ENCODE data around the gene FAM219B. TPM values are rescaled to one million over a fixed set of nuclear protein-coding genes. Genes with fewer than 3 reads are reported as not detected.

FAM219B gene
- total and polyA plus RNA-seq, 8 donors = 18.2 to 33.8 (median 21.2) TPM

DNA sequence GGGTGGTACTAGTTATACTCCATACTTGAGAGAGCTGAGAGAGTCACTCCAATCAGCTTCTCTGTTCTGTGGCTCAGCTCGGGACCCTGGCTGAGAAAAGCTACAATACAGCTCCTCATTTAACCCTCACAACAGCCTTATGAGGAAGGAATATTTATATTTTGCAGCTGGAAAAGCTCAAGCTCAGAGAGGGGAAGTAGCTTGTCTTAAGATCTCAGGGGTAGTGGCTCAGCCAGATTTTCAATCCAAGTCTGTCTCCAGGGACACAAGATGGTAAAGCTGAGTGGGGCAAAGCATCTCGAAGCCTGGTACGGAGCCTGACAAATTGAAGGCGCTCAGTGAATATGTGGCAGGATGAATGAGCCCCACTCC lies 48.3 kb downstream of the FAM219B start:
- intact Hi-C loops (cut with DNase I) = no loop called here
- WGBS, 2 donors = 83 to 90% methylated on average over 4 of the region's 4 CpGs
- FAIRE-seq = no peak
- Histone ChIP-seq H3K4me1 (peaks cover 10 to 21% (median 15%) of the 10 kb centered on the region in 3 donors), H3K27me3 (no peaks in the 10 kb centered on the region), H3K36me3 (peaks cover 0 to 6% (median under 1%) of the 10 kb centered on the region in 3 donors), H3K27ac (no peak overlapping the region), H3K4me3 (no peak overlapping the region), H3K9me3 (no peaks in the 10 kb centered on the region)
- no peak for DNase-seq
- TF ChIP-seq CTCF (IDR thresholded peaks at IDR 0.05) = no peak
- ATAC-seq = peak in 1 of 4 donors; percentile 12

DNA sequence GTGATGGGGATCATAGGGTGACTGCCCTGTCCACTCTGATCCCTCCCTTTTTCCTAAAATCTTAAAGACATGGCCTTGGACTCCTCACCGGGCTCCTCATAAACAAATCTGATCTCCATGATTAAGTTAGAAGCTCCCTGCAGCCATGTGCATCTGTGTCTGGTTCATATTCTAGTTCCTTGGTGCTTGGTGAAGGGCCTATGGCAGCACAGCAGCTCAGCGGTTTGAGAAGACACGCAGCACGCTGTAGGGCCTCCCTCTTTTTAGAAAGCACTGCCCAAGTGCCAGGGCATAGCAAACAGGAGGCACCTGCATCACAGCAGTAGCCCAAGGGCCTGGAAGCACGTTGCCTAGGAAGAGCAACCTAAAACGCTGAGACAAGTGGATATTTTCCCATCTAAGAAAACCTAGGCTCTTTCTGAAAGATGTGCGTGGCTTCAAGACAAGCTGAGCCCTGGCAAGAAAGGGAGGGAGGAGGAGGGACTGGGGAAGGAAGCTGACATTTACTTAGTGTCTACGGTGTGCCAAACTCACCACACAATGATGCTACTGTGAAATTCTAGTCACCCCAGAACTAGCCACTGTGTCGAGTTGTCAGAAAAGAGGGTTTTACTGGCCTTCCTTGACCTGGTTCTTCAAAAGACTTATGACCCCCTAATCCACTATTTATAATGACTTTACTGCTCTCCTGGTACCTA lies 48.8 kb downstream of the FAM219B start:
- ATAC-seq (no peak), FAIRE-seq (no peak), DNase-seq (no peak)
- H3K27me3 ChIP-seq = no peaks in the 10 kb centered on the region
- intact Hi-C loops (cut with DNase I) = no loop called here
- peaks cover 0 to 11% (median 6%) of the 10 kb centered on the region in 3 donors for H3K36me3 ChIP-seq
- no peaks in the 10 kb centered on the region for H3K9me3 ChIP-seq
- 68 to 78% methylated on average over 9 of the region's 9 CpGs for WGBS, 2 donors
- no peak for TF ChIP-seq CTCF (IDR thresholded peaks at IDR 0.05)
- no peak overlapping the region for H3K27ac ChIP-seq
- H3K4me3 ChIP-seq = no peak overlapping the region
- peaks cover 10 to 21% (median 15%) of the 10 kb centered on the region in 3 donors for H3K4me1 ChIP-seq

- TF ChIP-seq CTCF (IDR thresholded peaks at IDR 0.05) = no peak
- H3K4me3 ChIP-seq = no peak overlapping the region
- ATAC-seq = peak; percentile 41 to 88 (median 63)
- peaks cover 10 to 21% (median 15%) of the 10 kb centered on the region in 3 donors for H3K4me1 ChIP-seq
- peak overlapping the region in 2 of 4 donors; percentile 3 to 5 for H3K27ac ChIP-seq
- peaks cover 0 to 18% (median 13%) of the 10 kb centered on the region in 3 donors for H3K36me3 ChIP-seq
- intact Hi-C loops (cut with DNase I) = no loop called here
- no peak for FAIRE-seq
- WGBS, 2 donors = 44 to 45% methylated on average over 5 of the region's 5 CpGs
- no peaks in the 10 kb centered on the region for H3K9me3 ChIP-seq
- no peaks in the 10 kb centered on the region for H3K27me3 ChIP-seq
- DNase-seq = peak in 1 of 6 donors; percentile 14
Measured at GRCh38 chr15:74857082-74857655, 49.5 kb downstream of the FAM219B start.

- ATAC-seq (no peak), DNase-seq (no peak), FAIRE-seq (no peak)
- WGBS, 2 donors = 95 to 100% methylated on average over 1 of the region's 1 CpG
- Histone ChIP-seq H3K4me1 (peaks cover 10 to 21% (median 15%) of the 10 kb centered on the region in 3 donors), H3K9me3 (no peaks in the 10 kb centered on the region), H3K27ac (peak overlapping the region in 2 of 4 donors; percentile 3 to 5), H3K4me3 (no peak overlapping the region), H3K36me3 (peaks cover 0 to 24% (median 19%) of the 10 kb centered on the region in 3 donors), H3K27me3 (no peaks in the 10 kb centered on the region)
- intact Hi-C loops (cut with DNase I) = no loop called here
- no peak for TF ChIP-seq CTCF (IDR thresholded peaks at IDR 0.05)
Measured at GRCh38 chr15:74856537-74856936, 50.1 kb downstream of the FAM219B start.

GRCh38 chr15:74855857-74856256 lies 50.8 kb downstream of the FAM219B start:
- H3K27me3 ChIP-seq = no peaks in the 10 kb centered on the region
- no peak for DNase-seq
- no peak for FAIRE-seq
- TF ChIP-seq CTCF (IDR thresholded peaks at IDR 0.05) = no peak
- peaks cover 0 to 31% (median 23%) of the 10 kb centered on the region in 3 donors for H3K36me3 ChIP-seq
- intact Hi-C loops (cut with DNase I) = no loop called here
- H3K9me3 ChIP-seq = no peaks in the 10 kb centered on the region
- WGBS, 2 donors = 94 to 98% methylated on average over 2 of the region's 2 CpGs
- ATAC-seq = no peak
- H3K4me1 ChIP-seq = peaks cover 10 to 21% (median 15%) of the 10 kb centered on the region in 3 donors
- H3K4me3 ChIP-seq = no peak overlapping the region
- no peak overlapping the region for H3K27ac ChIP-seq
